GM12892 (cell line): ENCODE data around the gene SLCO3A1.

Source experiments
- POLR2A ChIP-seq: IDR thresholded peaks from 2 replicates; pipeline ENCODE4 v1.6.1; 2011; ENCODE audit warnings: low read depth, low read length, control low read depth
- POLR2AphosphoS5 ChIP-seq: IDR thresholded peaks from 2 replicates; pipeline ENCODE4 v1.6.1; 2011; ENCODE audit warnings: low read depth, low read length, control low read depth
- TAF1 ChIP-seq: IDR thresholded peaks from 2 replicates; pipeline ENCODE4 v1.6.1; 2011; ENCODE audit warnings: low read depth, mild to moderate bottlenecking, control low read depth, low read length, borderline replicate concordance

- TF ChIP-seq POLR2AphosphoS5 (no peak), TAF1 (no peak), POLR2A (no peak)
Measured at GRCh38 chr15:91967935-91968606, 114.6 kb downstream of the SLCO3A1 start.
